Stimulated activated memory B cell treated with anti-CD40 and anti-IgM and Interleukin-4, amounts not matched to agents 10 μg/mL and 1 μg/mL and 100 μg/mL, for 72 hours (primary cell): Measurements from ENCODE around the gene TRAK1.

Source experiments
- ATAC-seq: fragments of 150-1000 bp; cut with Tn5 transposase; 2 replicates; pipeline ENCODE4 v1.10.0; 2021
- H3K27ac Mint-ChIP-seq: one replicate; pipeline ENCODE4 v1.8.0; 2022; ENCODE audit warnings: mild to moderate bottlenecking, mixed read lengths
- H3K27me3 Mint-ChIP-seq: one replicate; pipeline ENCODE4 v1.8.0; 2022; ENCODE audit warnings: mixed read lengths
- H3K36me3 Mint-ChIP-seq: one replicate; pipeline ENCODE4 v1.8.0; 2022; ENCODE audit warnings: mixed read lengths
- H3K4me1 Mint-ChIP-seq: one replicate; pipeline ENCODE4 v1.8.0; 2022; ENCODE audit warnings: mixed read lengths
- H3K4me3 Mint-ChIP-seq: one replicate; pipeline ENCODE4 v1.8.0; 2022; ENCODE audit warnings: mild to moderate bottlenecking, moderate library complexity, mixed read lengths
- H3K9me3 Mint-ChIP-seq: one replicate; pipeline ENCODE4 v1.8.0; 2022; ENCODE audit warnings: mixed read lengths

The TRAK1 gene

GRCh38 chr3:42274266-42274665, 183.1 kb downstream of the TRAK1 start:
- peaks cover 17% of the 10 kb centered on the region for H3K27me3 Mint-ChIP-seq
- ATAC-seq: no peak
- H3K36me3 Mint-ChIP-seq: peaks cover 3% of the 10 kb centered on the region
- peaks cover 9% of the 10 kb centered on the region for H3K9me3 Mint-ChIP-seq
- H3K4me3 Mint-ChIP-seq: no peak overlapping the region
- no peak overlapping the region for H3K27ac Mint-ChIP-seq
- H3K4me1 Mint-ChIP-seq: no peaks in the 10 kb centered on the region

DNA sequence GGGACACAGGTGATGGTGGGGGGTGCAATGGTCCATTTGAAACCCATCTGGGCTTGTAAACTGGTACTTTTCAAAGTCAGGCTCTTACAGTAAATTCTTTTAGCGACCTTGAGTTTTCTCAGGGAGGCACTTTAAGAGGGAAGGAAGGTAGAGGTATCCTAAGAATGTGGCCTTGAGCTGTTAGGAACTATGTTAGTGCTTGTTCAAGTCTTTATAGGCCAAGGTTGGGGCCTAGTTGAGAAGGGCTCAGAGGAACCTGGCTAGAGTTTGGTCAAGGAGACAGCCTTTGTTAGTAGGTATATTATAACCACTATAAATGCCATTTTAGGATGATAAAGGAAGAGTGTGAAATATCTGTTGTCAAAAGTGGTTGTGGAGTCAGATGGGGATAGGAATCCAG, 184.1 kb downstream of the TRAK1 start:
- Mint-ChIP-seq H3K9me3 (peaks cover 14% of the 10 kb centered on the region), H3K27me3 (peaks cover 7% of the 10 kb centered on the region), H3K36me3 (peaks cover 6% of the 10 kb centered on the region), H3K27ac (no peak overlapping the region), H3K4me3 (no peak overlapping the region), H3K4me1 (no peaks in the 10 kb centered on the region)
- ATAC-seq: no peak
